H9 (cell line): ENCODE results near the gene ATP8A2. TPM values are rescaled to one million over a fixed set of nuclear protein-coding genes. Genes with fewer than 3 reads are reported as not detected.

Experiments used
- DNase-seq: peaks from one replicate; pipeline ENCODE4 v3.0.0-alpha.2; 2017
- H2AFZ ChIP-seq: one replicate; pipeline ENCODE4 v1.6.1; 2013; ENCODE audit warnings: mild to moderate bottlenecking, low read length, control low read depth, moderate library complexity
- H2AK5ac ChIP-seq: 2 replicates; pipeline ENCODE4 v1.6.1; 2013; ENCODE audit warnings: low read length, control low read depth, mixed read lengths; ENCODE audit not compliant: insufficient read length
- H2BK120ac ChIP-seq: one replicate; pipeline ENCODE4 v1.6.1; 2013; ENCODE audit warnings: low read depth, mild to moderate bottlenecking, low read length, control low read depth, inconsistent platforms; ENCODE audit not compliant: poor library complexity, severe bottlenecking
- H2BK12ac ChIP-seq: 2 replicates; pipeline ENCODE4 v1.6.1; 2013; ENCODE audit warnings: low read length, control low read depth, mixed read lengths, low read depth; ENCODE audit not compliant: insufficient read length
- H2BK15ac ChIP-seq: 2 replicates; pipeline ENCODE4 v1.6.1; 2013; ENCODE audit warnings: low read depth, low read length, control low read depth
- H2BK20ac ChIP-seq: one replicate; pipeline ENCODE4 v1.6.1; 2013; ENCODE audit warnings: low read depth, mild to moderate bottlenecking, low read length, control low read depth, inconsistent platforms; ENCODE audit not compliant: poor library complexity, severe bottlenecking
- H2BK5ac ChIP-seq: 2 replicates; pipeline ENCODE4 v1.6.1; 2013; ENCODE audit warnings: low read length, control low read depth, mixed read lengths; ENCODE audit not compliant: insufficient read length
- H3K14ac ChIP-seq: 2 replicates; pipeline ENCODE4 v1.6.1; 2013; ENCODE audit warnings: low read length, control low read depth; ENCODE audit not compliant: insufficient read depth
- H3K18ac ChIP-seq: 2 replicates; pipeline ENCODE4 v1.6.1; 2013; ENCODE audit warnings: low read depth, mild to moderate bottlenecking, mixed read lengths, low read length, control low read depth; ENCODE audit not compliant: insufficient read length
- H3K23ac ChIP-seq: 2 replicates; pipeline ENCODE4 v1.6.1; 2013; ENCODE audit warnings: low read length, control low read depth, mixed read lengths, low read depth; ENCODE audit not compliant: insufficient read length
- H3K23me2 ChIP-seq: 2 replicates; pipeline ENCODE4 v1.6.1; 2013; ENCODE audit warnings: low read depth, mild to moderate bottlenecking, mixed read lengths, low read length, control low read depth; ENCODE audit not compliant: insufficient read length, poor library complexity, severe bottlenecking
- H3K27ac ChIP-seq: 2 replicates; pipeline ENCODE4 v1.5.1; 2013; ENCODE audit warnings: low read length, control low read depth, mixed read lengths, low read depth; ENCODE audit not compliant: insufficient read length
- H3K27me3 ChIP-seq: 2 replicates; pipeline ENCODE4 v1.6.1; 2013; ENCODE audit warnings: low read length, control low read depth, inconsistent platforms; ENCODE audit not compliant: insufficient read depth
- H3K4ac ChIP-seq: 2 replicates; pipeline ENCODE4 v1.6.1; 2013; ENCODE audit warnings: low read depth, mild to moderate bottlenecking, control low read depth, inconsistent platforms, low read length, moderate library complexity
- H3K4me1 ChIP-seq: 2 replicates; pipeline ENCODE4 v1.6.1; 2013; ENCODE audit warnings: low read length, control low read depth, inconsistent platforms; ENCODE audit not compliant: insufficient read depth
- H3K4me2 ChIP-seq: 2 replicates; pipeline ENCODE4 v1.6.1; 2013; ENCODE audit warnings: low read length, control low read depth, mixed read lengths; ENCODE audit not compliant: insufficient read length, insufficient read depth
- H3K56ac ChIP-seq: 2 replicates; pipeline ENCODE4 v1.6.1; 2013; ENCODE audit warnings: low read depth, mild to moderate bottlenecking, mixed read lengths, low read length, control low read depth; ENCODE audit not compliant: insufficient read length
- H3K79me1 ChIP-seq: 2 replicates; pipeline ENCODE4 v1.6.1; 2013; ENCODE audit warnings: low read depth, mild to moderate bottlenecking, moderate library complexity, low read length, control low read depth, inconsistent platforms; ENCODE audit not compliant: insufficient read depth, poor library complexity, severe bottlenecking
- H3K79me2 ChIP-seq: 2 replicates; pipeline ENCODE4 v1.6.1; 2013; ENCODE audit warnings: low read length, control low read depth, inconsistent platforms; ENCODE audit not compliant: insufficient read depth
- H3K9ac ChIP-seq: 2 replicates; pipeline ENCODE4 v1.6.1; 2013; ENCODE audit warnings: low read length, control low read depth, mixed read lengths; ENCODE audit not compliant: insufficient read length; ENCODE audit errors: extremely low read depth
- H3K9me3 ChIP-seq: one replicate; pipeline ENCODE4 v1.6.1; 2013; ENCODE audit warnings: low read depth, low read length, inconsistent platforms; ENCODE audit not compliant: control insufficient read depth
- H3T11ph ChIP-seq: one replicate; pipeline ENCODE4 v1.6.1; 2013; ENCODE audit warnings: mild to moderate bottlenecking, low read length, control low read depth, inconsistent platforms
- H4K20me1 ChIP-seq: one replicate; pipeline ENCODE4 v1.6.1; 2013; ENCODE audit not compliant: control insufficient read depth, insufficient read length, insufficient read depth
- H4K5ac ChIP-seq: 2 replicates; pipeline ENCODE4 v1.6.1; 2013; ENCODE audit warnings: low read depth, mild to moderate bottlenecking, mixed read lengths, low read length, control low read depth; ENCODE audit not compliant: insufficient read length
- H4K8ac ChIP-seq: replicated peaks from 2 replicates; pipeline ENCODE4 v1.6.1; 2013; ENCODE audit warnings: low read length, control low read depth, mixed read lengths, low read depth; ENCODE audit not compliant: insufficient read length
- H4K91ac ChIP-seq: 2 replicates; pipeline ENCODE4 v1.6.1; 2013; ENCODE audit warnings: low read depth, mild to moderate bottlenecking, moderate library complexity, mixed read lengths, low read length, control low read depth; ENCODE audit not compliant: insufficient read length
- H3K27ac Mint-ChIP-seq, 3 experiments: 2 replicates in 2 of 3; 3 replicates in 1 of 3; pipeline ENCODE4 v1.8.0; 2020 to 2021; ENCODE audit warnings: mixed read lengths in 3 of 3, mild to moderate bottlenecking in 1 of 3, moderate library complexity in 1 of 3
- H3K27me3 Mint-ChIP-seq: 2 replicates; pipeline ENCODE4 v1.8.0; 2021; ENCODE audit warnings: low read depth, mild to moderate bottlenecking, moderate library complexity, mixed read lengths
- H3K36me3 Mint-ChIP-seq, 3 experiments: 2 replicates in 2 of 3; 3 replicates in 1 of 3; pipeline ENCODE4 v1.8.0; 2020 to 2021; ENCODE audit warnings: low read depth in 3 of 3, mixed read lengths in 3 of 3; ENCODE audit not compliant: insufficient read depth in 1 of 3
- H3K4me1 Mint-ChIP-seq, 2 experiments: 2 replicates each; pipeline ENCODE4 v1.8.0; 2020; ENCODE audit warnings: mixed read lengths in 2 of 2
- H3K4me3 Mint-ChIP-seq, 2 experiments: 2 replicates in 1 of 2; 3 replicates in 1 of 2; pipeline ENCODE4 v1.8.0; 2020 to 2021; ENCODE audit warnings: mild to moderate bottlenecking in 2 of 2, mixed read lengths in 2 of 2, moderate library complexity in 1 of 2
- H3K9me3 Mint-ChIP-seq, 2 experiments: 2 replicates in 1 of 2; 3 replicates in 1 of 2; pipeline ENCODE4 v1.8.0; 2020; ENCODE audit warnings: mild to moderate bottlenecking in 2 of 2, mixed read lengths in 2 of 2, moderate library complexity in 1 of 2
- CTCF ChIP-seq: fragments of 200-600 bp; sonication (generic); conservative IDR thresholded peaks from 3 replicates; pipeline ENCODE4 v1.8.0; 2021; ENCODE audit warnings: antibody characterized with exemption, mild to moderate bottlenecking
- WGBS: extraction: QIAGEN DNeasy Blood & Tissue Kit; methylation state at CpG from one replicate; pipeline ENCODE4 v1.1.7; 2013; ENCODE audit warnings: missing lambda C conversion rate, low lambda C conversion rate, mixed read lengths; ENCODE audit not compliant: insufficient read length; ENCODE audit errors: extremely low coverage; 5-methylcytosine and 5-hydroxymethylcytosine counted together
- total RNA-seq: library from RNA; stranded (reverse); gene quantifications from 2 replicates; pipeline ENCODE4 v1.2.1, GENCODE V29; 2021

The ATP8A2 gene
- total RNA-seq, 1 experiment from 2014 or later, result 18.2 TPM

GRCh38 chr13:26052337-26052736, 680.6 kb downstream of the ATP8A2 start:
- H3K9me3 Mint-ChIP-seq, result no peaks in the 10 kb centered on the region; a peak in 2 of 5 replicates
- no peak overlapping the region for H2BK20ac ChIP-seq
- peaks cover 57% of the 10 kb centered on the region for H3K27me3 Mint-ChIP-seq
- no peaks in the 10 kb centered on the region for H3K9me3 ChIP-seq
- H2AK5ac ChIP-seq, result no peak overlapping the region
- no peaks in the 10 kb centered on the region for H3K79me1 ChIP-seq
- no peak overlapping the region for H3T11ph ChIP-seq
- peaks cover 20% of the 10 kb centered on the region for H3K23me2 ChIP-seq
- H2BK15ac ChIP-seq, result no peak overlapping the region
- peaks cover 16 to 21% of the 10 kb centered on the region in 2 experiments for H3K4me1 Mint-ChIP-seq
- no peak for DNase-seq
- H3K27me3 ChIP-seq, result peaks cover 6% of the 10 kb centered on the region; the same call in 1 of the 2 replicates
- H4K5ac ChIP-seq, result no peak overlapping the region
- peak overlapping the region; percentile 55 to 72 for H3K4me3 Mint-ChIP-seq
- peaks cover 4% of the 10 kb centered on the region; the same call in 1 of the 2 replicates for H3K4me1 ChIP-seq
- H3K79me2 ChIP-seq, result no peaks in the 10 kb centered on the region
- H3K27ac Mint-ChIP-seq, result peak overlapping the region in 1 of 3 experiments; percentile 32; a peak in 1 of 7 replicates
- no peak overlapping the region for H4K8ac ChIP-seq
- H3K36me3 Mint-ChIP-seq, result peaks cover 0 to 5% (median 4%) of the 10 kb centered on the region in 3 experiments; a peak in 5 of 7 replicates
- H3K18ac ChIP-seq, result no peak overlapping the region
- no peak overlapping the region for H2BK120ac ChIP-seq
- no peak overlapping the region for H2AFZ ChIP-seq
- peak overlapping the region; percentile 70 for H3K4me2 ChIP-seq
- no peak overlapping the region for H2BK5ac ChIP-seq
- H3K27ac ChIP-seq, result no peak overlapping the region
- no CpG with 5 or more reads among the region's 10 CpGs for WGBS
- no peak overlapping the region for H3K23ac ChIP-seq
- H3K4ac ChIP-seq, result no peak overlapping the region
- H3K14ac ChIP-seq, result no peak overlapping the region
- TF ChIP-seq CTCF, result no peak
- no peaks in the 10 kb centered on the region for H4K20me1 ChIP-seq
- no peak overlapping the region for H2BK12ac ChIP-seq
- H3K9ac ChIP-seq, result no peak overlapping the region
- H4K91ac ChIP-seq, result no peak overlapping the region
- H3K56ac ChIP-seq, result no peak overlapping the region
